Measurements from ENCODE around the gene CXCR2. TPM values are rescaled to one million over a fixed set of nuclear protein-coding genes. Genes with fewer than 3 reads are reported as not detected.
A peak's percentile ranks its signal among the peaks of the same experiment; 100 is the strongest.
"Not testable (repeated sequence)": the region's sequence is repeated elsewhere in the genome, so short reads cannot be mapped to it uniquely, and the experiment has no call there.

Gene CXCR2
- total and polyA plus RNA-seq, 10 donors: 0.39 to 113 (median 42.8) TPM

GRCh38 chr2:218168635-218169462 lies 43.0 kb downstream of the CXCR2 start:
- peaks cover 0 to 12% (median 0%) of the 10 kb centered on the region in 6 donors for H3K36me3 ChIP-seq
- WGBS, 5 donors: 49 to 56% (median 50%) methylated on average over 9 of the region's 9 CpGs
- H3K27me3 ChIP-seq (replicated peaks in 1 of 7): no peaks in the 10 kb centered on the region
- TF ChIP-seq CTCF (IDR thresholded peaks at IDR 0.05 in 8 of 11, conservative IDR thresholded peaks at IDR 0.05 in 3 of 11) (peak; percentile 7 to 79 (median 63)), POLR2AphosphoS5 (IDR thresholded peaks at IDR 0.05) (no peak)
- H3K4me3 ChIP-seq: no peak overlapping the region
- H3K4me1 ChIP-seq: peaks cover 5 to 40% (median 20%) of the 10 kb centered on the region in 6 donors
- H3K27ac ChIP-seq: peak overlapping the region in 1 of 8 donors; percentile 83
- H3K9me3 ChIP-seq: no peaks in the 10 kb centered on the region
- DNase-seq: no peak
- intact Hi-C loops (cut with DNase I; ENCODE audit: low total_unique reads): no loop called here

- intact Hi-C loops (cut with DNase I; ENCODE audit: low total_unique reads): no loop called here
- H3K4me3 ChIP-seq: no peak overlapping the region
- H3K27me3 ChIP-seq (replicated peaks in 1 of 7): no peaks in the 10 kb centered on the region
- TF ChIP-seq POLR2AphosphoS5 (IDR thresholded peaks at IDR 0.05): no peak
- TF ChIP-seq CTCF (IDR thresholded peaks at IDR 0.05 in 8 of 11, conservative IDR thresholded peaks at IDR 0.05 in 3 of 11): no peak
- TF ChIP-seq POLR2A (IDR thresholded peaks at IDR 0.05): no peak
- H3K4me1 ChIP-seq: peaks cover 5 to 36% (median 20%) of the 10 kb centered on the region in 6 donors
- H3K27ac ChIP-seq: peak overlapping the region in 3 of 8 donors; percentile 12 to 26 (median 15)
- DNase-seq: no peak
- 65 to 79% (median 75%) methylated on average over 5 of the region's 5 CpGs for WGBS, 5 donors
- peaks cover 0 to 1% (median 0%) of the 10 kb centered on the region in 6 donors for H3K36me3 ChIP-seq
- no peaks in the 10 kb centered on the region for H3K9me3 ChIP-seq
Measured at GRCh38 chr2:218169757-218170546, 44.1 kb downstream of the CXCR2 start.

DNA sequence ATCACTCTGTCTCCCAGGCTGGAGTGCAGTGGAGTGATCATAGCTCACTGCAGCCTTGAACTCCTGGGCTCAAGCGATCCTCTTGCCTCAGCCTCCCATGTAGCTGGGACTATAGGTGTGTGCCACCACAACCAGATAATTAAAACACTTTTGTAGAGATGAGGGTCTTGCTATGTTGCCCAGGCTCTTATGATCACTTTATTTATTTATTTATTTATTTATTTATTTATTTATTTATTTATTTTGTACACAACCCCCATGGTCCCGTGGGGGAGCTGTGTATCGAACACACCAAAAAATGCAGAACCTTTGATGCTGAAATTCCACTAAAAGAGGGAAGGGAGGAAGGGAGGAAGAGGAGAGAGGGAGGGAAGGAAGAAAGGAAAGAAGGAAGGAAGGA lies 45.9 kb downstream of the CXCR2 start:
- H3K9me3 ChIP-seq; intact Hi-C loops (cut with DNase I; ENCODE audit: low total_unique reads); H3K36me3 ChIP-seq; H3K27me3 ChIP-seq (replicated peaks in 1 of 7); H3K27ac ChIP-seq; DNase-seq; H3K4me3 ChIP-seq: not testable (repeated sequence)
- peaks cover 1 to 31% (median 16%) of the 10 kb centered on the region in 6 donors for H3K4me1 ChIP-seq
- 83 to 92% (median 88%) methylated on average over 3 of the region's 3 CpGs for WGBS, 5 donors

GRCh38 chr2:218172845-218173244 lies 47.0 kb downstream of the CXCR2 start:
- 87 to 94% (median 90%) methylated on average over 2 of the region's 2 CpGs for WGBS, 5 donors
- Histone ChIP-seq H3K27me3 (replicated peaks in 1 of 7) (no peaks in the 10 kb centered on the region), H3K27ac (no peak overlapping the region), H3K9me3 (no peaks in the 10 kb centered on the region), H3K4me1 (peaks cover 0 to 22% (median 8%) of the 10 kb centered on the region in 6 donors), H3K36me3 (no peaks in the 10 kb centered on the region), H3K4me3 (no peak overlapping the region)
- DNase-seq: no peak
- TF ChIP-seq POLR2A (IDR thresholded peaks at IDR 0.05) (no peak), POLR2AphosphoS5 (IDR thresholded peaks at IDR 0.05) (no peak), CTCF (IDR thresholded peaks at IDR 0.05 in 8 of 11, conservative IDR thresholded peaks at IDR 0.05 in 3 of 11) (no peak)
- intact Hi-C loops (cut with DNase I; ENCODE audit: low total_unique reads): no loop called here
